Choroid plexus epithelial cell (primary cell): ENCODE measurements around the gene NOTCH2.
A peak's percentile ranks its signal among the peaks of the same experiment; 100 is the strongest.

ENCODE experiments used
- DNase-seq: peaks from one replicate; pipeline ENCODE4 v3.0.0-alpha.2; 2010; ENCODE audit warnings: low read depth
- H3K4me3 ChIP-seq: 2 replicates; pipeline ENCODE4 v1.5.1; 2011; ENCODE audit warnings: low read depth, mild to moderate bottlenecking, control low read depth, low read length, moderate library complexity
- CTCF ChIP-seq: conservative IDR thresholded peaks from 2 replicates; pipeline ENCODE4 v1.5.1; 2011; ENCODE audit warnings: low read depth, mild to moderate bottlenecking, control low read depth, inconsistent platforms, low read length, moderate library complexity

The NOTCH2 gene

GRCh38 chr1:119887427-119887826 lies 182.0 kb downstream of the NOTCH2 start:
- DNase-seq, result no peak
- no peak overlapping the region for H3K4me3 ChIP-seq
- no peak for TF ChIP-seq CTCF

- no peak overlapping the region for H3K4me3 ChIP-seq
- peak; percentile 66 for DNase-seq
- peak; percentile 92 for TF ChIP-seq CTCF
These were observed 183.3 kb downstream of the NOTCH2 start for GRCh38 chr1:119885903-119886783.

- peak; percentile 27 for DNase-seq
- TF ChIP-seq CTCF, result no peak
- no peak overlapping the region for H3K4me3 ChIP-seq
These were observed 184.8 kb downstream of the NOTCH2 start for GRCh38 chr1:119884711-119885110.

DNA sequence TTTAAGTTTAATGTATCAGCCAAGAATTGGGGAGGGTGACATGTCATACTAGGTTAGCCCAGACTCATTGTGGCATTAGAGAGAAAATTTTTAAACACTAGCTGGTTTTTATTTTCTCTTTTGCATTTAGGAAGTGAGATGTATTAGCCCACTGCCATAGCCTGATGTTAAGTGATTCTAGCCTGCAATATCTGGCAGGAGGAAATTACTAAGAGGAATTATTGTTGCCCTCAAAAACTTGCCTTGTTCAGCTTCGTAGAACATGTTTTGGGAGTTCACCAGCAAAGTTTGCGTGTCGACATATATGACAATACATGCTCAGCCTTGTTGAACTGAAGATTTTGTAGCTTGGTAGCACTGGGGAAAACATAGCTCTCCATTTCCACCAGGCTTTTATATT lies 185.6 kb downstream of the NOTCH2 start:
- no peak overlapping the region for H3K4me3 ChIP-seq
- TF ChIP-seq CTCF, result no peak
- no peak for DNase-seq

GRCh38 chr1:119882132-119883049 lies 187.1 kb downstream of the NOTCH2 start:
- DNase-seq, result peak; percentile 29
- no peak for TF ChIP-seq CTCF
- no peak overlapping the region for H3K4me3 ChIP-seq

GRCh38 chr1:119879510-119880434 lies 189.7 kb downstream of the NOTCH2 start:
- no peak for TF ChIP-seq CTCF
- DNase-seq, result no peak
- H3K4me3 ChIP-seq, result no peak overlapping the region
